Keratinocyte (primary cell): Measurements from ENCODE around the gene GINS1. TPM values are rescaled to one million over a fixed set of nuclear protein-coding genes. Genes with fewer than 3 reads are reported as not detected.

Source experiments
- DNase-seq: peaks from one replicate; pipeline ENCODE4 v3.0.0-alpha.2; 2011; ENCODE audit warnings: low read depth, missing footprints, low spot score
- FAIRE-seq: peaks from 2 replicates; lab custom pipeline; 2011; peaks lifted over from hg19 to GRCh38; lab: Jason Lieb, UNC
- H2AFZ ChIP-seq: 2 replicates; pipeline ENCODE4 v1.6.0; 2012; ENCODE audit warnings: low read length, control low read depth, inconsistent platforms; ENCODE audit not compliant: control insufficient read depth
- H3K27ac ChIP-seq: 2 replicates; pipeline ENCODE4 v1.5.1; 2011; ENCODE audit warnings: low read length; ENCODE audit not compliant: control insufficient read depth, insufficient read depth
- H3K27me3 ChIP-seq: 3 replicates; pipeline ENCODE4 v1.6.0; 2011; ENCODE audit warnings: low read length; ENCODE audit not compliant: control insufficient read depth, insufficient read depth; ENCODE audit errors: extremely low read depth
- H3K36me3 ChIP-seq, 2 experiments: 2 replicates in 1 of 2; 3 replicates in 1 of 2; pipeline ENCODE4 v1.5.1; 2011; ENCODE audit warnings: low read length in 2 of 2, mild to moderate bottlenecking in 1 of 2; ENCODE audit not compliant: control insufficient read depth in 2 of 2, insufficient read depth in 2 of 2; ENCODE audit errors: extremely low read depth in 1 of 2
- H3K4me1 ChIP-seq: 3 replicates; pipeline ENCODE4 v1.5.1; 2011; ENCODE audit warnings: low read length; ENCODE audit not compliant: control insufficient read depth, insufficient read depth; ENCODE audit errors: extremely low read depth
- H3K4me2 ChIP-seq: 3 replicates; pipeline ENCODE4 v1.6.0; 2011; ENCODE audit warnings: low read depth, low read length; ENCODE audit not compliant: control insufficient read depth, insufficient read depth; ENCODE audit errors: extremely low read depth
- H3K4me3 ChIP-seq, 3 experiments: fragments of 200-600 bp in 1 of 3; sonication (generic) in 1 of 3; 2 replicates in 2 of 3; 3 replicates in 1 of 3; pipeline ENCODE4 v1.5.1; 2011 to 2016; ENCODE audit warnings: low read length in 3 of 3, mild to moderate bottlenecking in 3 of 3, control low read depth in 2 of 3, inconsistent platforms in 1 of 3, low read depth in 1 of 3, mixed read lengths in 1 of 3, mixed run types in 1 of 3, moderate library complexity in 1 of 3; ENCODE audit not compliant: control insufficient read depth in 2 of 3, insufficient read depth in 2 of 3; ENCODE audit errors: extremely low read depth in 1 of 3
- H3K79me2 ChIP-seq: 2 replicates; pipeline ENCODE4 v1.6.0; 2012; ENCODE audit warnings: low read length; ENCODE audit not compliant: control insufficient read depth, insufficient read depth
- H3K9ac ChIP-seq: 3 replicates; pipeline ENCODE4 v1.6.0; 2011; ENCODE audit warnings: low read length; ENCODE audit not compliant: control insufficient read depth, insufficient read depth; ENCODE audit errors: extremely low read depth
- H3K9me1 ChIP-seq: 3 replicates; pipeline ENCODE4 v1.6.0; 2011; ENCODE audit warnings: low read length; ENCODE audit not compliant: control insufficient read depth, insufficient read depth; ENCODE audit errors: extremely low read depth
- H3K9me3 ChIP-seq: 2 replicates; pipeline ENCODE4 v1.5.1; 2012; ENCODE audit warnings: low read depth, low read length; ENCODE audit not compliant: control insufficient read depth
- H4K20me1 ChIP-seq: 3 replicates; pipeline ENCODE4 v1.6.0; 2011; ENCODE audit warnings: low read length; ENCODE audit not compliant: control insufficient read depth, insufficient read depth; ENCODE audit errors: extremely low read depth
- CTCF ChIP-seq, 3 experiments: IDR thresholded peaks in 1 of 3; conservative IDR thresholded peaks in 1 of 3; optimal IDR thresholded peaks in 1 of 3; 2 replicates in 2 of 3; 3 replicates in 1 of 3; pipeline versions ENCODE3 to v1.5.1; 2011; ENCODE audit warnings: low read length in 3 of 3, mild to moderate bottlenecking in 3 of 3, moderate library complexity in 2 of 3, control low read depth in 1 of 3, inconsistent platforms in 1 of 3; ENCODE audit not compliant: insufficient read depth in 2 of 3; ENCODE audit errors: extremely low read depth in 1 of 3
- EZH2 ChIP-seq: IDR thresholded peaks from one replicate; pipeline ENCODE4 v1.6.1; 2012; ENCODE audit warnings: inconsistent platforms, mild to moderate bottlenecking, low read length, moderate library complexity
- dilution Hi-C: fragments of 300-500 bp; cut with MboI; formaldehyde crosslinking; loops from one replicate; pipeline ENCODE4 v1.7.0; 2020; ENCODE audit warnings: low sequenced_read_pairs; ENCODE audit not compliant: extremely low pct_ligation_motif_present
- polyA plus RNA-seq, 5 experiments: library from polyadenylated mRNA; depleted of rRNA in 3 of 5; stranded (reverse) in 3 of 5; stranded (forward) in 1 of 5; unstranded in 1 of 5; fragments of >200 nt; gene quantifications; 1 replicate in 1 of 5; 2 replicates in 3 of 5; 3 replicates in 1 of 5; pipeline versions ENCODE4 v1.2.1 to v1.2.3, GENCODE V29; 2011 to 2012; ENCODE audit warnings: missing spikeins in 2 of 5, low read depth in 1 of 5, low replicate concordance in 1 of 5

GINS1 gene
- polyA plus RNA-seq, 1 donor (not counting 4 experiments of a cell fraction or from before 2014, with no cell fraction given): 12.5 TPM

- peaks cover 35% of the 10 kb centered on the region for H3K4me1 ChIP-seq
- H3K27ac ChIP-seq: no peak overlapping the region
- no peaks in the 10 kb centered on the region for H3K9me1 ChIP-seq
- H2AFZ ChIP-seq: no peak overlapping the region
- no peaks in the 10 kb centered on the region for H3K36me3 ChIP-seq
- no peaks in the 10 kb centered on the region for H4K20me1 ChIP-seq
- no peaks in the 10 kb centered on the region for H3K79me2 ChIP-seq
- no peak overlapping the region for H3K4me3 ChIP-seq
- no peak overlapping the region for H3K4me2 ChIP-seq
- dilution Hi-C loops: no loop called here
- FAIRE-seq: no peak
- H3K9ac ChIP-seq: no peak overlapping the region
- peaks cover 11% of the 10 kb centered on the region for H3K27me3 ChIP-seq
- TF ChIP-seq CTCF (optimal IDR thresholded peaks at IDR 0.05 in 1 of 3, IDR thresholded peaks at IDR 0.05 in 1 of 3, conservative IDR thresholded peaks at IDR 0.05 in 1 of 3; ENCODE audit: extremely low read depth in 1 of 3, insufficient read depth in 2 of 3, low read length in 3 of 3) (no peak), EZH2 (no peak)
- no peaks in the 10 kb centered on the region for H3K9me3 ChIP-seq
- DNase-seq: no peak
These were observed 72.7 kb downstream of the GINS1 start for GRCh38 chr20:25480156-25480555.

- Histone ChIP-seq H3K9ac (no peak overlapping the region), H3K9me1 (no peaks in the 10 kb centered on the region), H3K27me3 (peaks cover 11% of the 10 kb centered on the region), H3K4me2 (no peak overlapping the region), H3K79me2 (no peaks in the 10 kb centered on the region), H3K9me3 (no peaks in the 10 kb centered on the region), H4K20me1 (no peaks in the 10 kb centered on the region), H2AFZ (no peak overlapping the region), H3K4me3 (no peak overlapping the region), H3K4me1 (peaks cover 41% of the 10 kb centered on the region), H3K36me3 (no peaks in the 10 kb centered on the region), H3K27ac (no peak overlapping the region)
- FAIRE-seq (no peak), DNase-seq (no peak)
- TF ChIP-seq CTCF (optimal IDR thresholded peaks at IDR 0.05 in 1 of 3, IDR thresholded peaks at IDR 0.05 in 1 of 3, conservative IDR thresholded peaks at IDR 0.05 in 1 of 3; ENCODE audit: extremely low read depth in 1 of 3, insufficient read depth in 2 of 3, low read length in 3 of 3) (no peak), EZH2 (no peak)
- dilution Hi-C loops: no loop called here
These were observed 73.3 kb downstream of the GINS1 start for GRCh38 chr20:25480797-25481196.
